VCaP (cell line): ENCODE data around the gene AGBL3.
"Not testable (repeated sequence)": the region's sequence is repeated elsewhere in the genome, so short reads cannot be mapped to it uniquely, and the experiment has no call there.

ENCODE experiments used
- H3K27ac ChIP-seq: fragments of 450-650 bp; 2 replicates; pipeline ENCODE4 v1.5.1; 2017
- CTCF ChIP-seq: fragments of 450-650 bp; conservative IDR thresholded peaks from 2 replicates; pipeline ENCODE4 v1.5.1; 2017; ENCODE audit warnings: mild to moderate bottlenecking, moderate library complexity

The AGBL3 gene

GRCh38 chr7:135117096-135117495, 130.8 kb downstream of the AGBL3 start:
- TF ChIP-seq CTCF, result no peak
- no peak overlapping the region for H3K27ac ChIP-seq

DNA sequence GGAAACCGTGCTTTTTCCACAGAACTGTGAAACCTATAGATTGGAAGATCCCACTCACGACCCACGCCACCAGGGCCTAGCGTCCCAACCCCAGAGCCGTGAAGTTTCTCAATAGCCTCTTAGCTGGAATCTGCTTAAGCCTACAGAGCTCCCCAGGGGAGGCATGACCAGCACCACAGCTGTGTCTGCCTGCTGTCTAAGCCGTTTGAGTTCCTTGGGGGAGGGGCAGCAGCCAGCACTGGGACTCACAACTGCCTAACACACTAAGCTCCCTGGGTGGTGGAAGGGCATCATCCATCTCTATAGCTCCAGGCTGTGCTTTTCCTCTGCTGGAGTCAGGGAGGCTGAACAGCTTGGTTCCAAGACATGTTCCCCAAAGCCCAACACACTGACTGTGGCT, 135.6 kb downstream of the AGBL3 start:
- no peak for TF ChIP-seq CTCF
- no peak overlapping the region for H3K27ac ChIP-seq

DNA sequence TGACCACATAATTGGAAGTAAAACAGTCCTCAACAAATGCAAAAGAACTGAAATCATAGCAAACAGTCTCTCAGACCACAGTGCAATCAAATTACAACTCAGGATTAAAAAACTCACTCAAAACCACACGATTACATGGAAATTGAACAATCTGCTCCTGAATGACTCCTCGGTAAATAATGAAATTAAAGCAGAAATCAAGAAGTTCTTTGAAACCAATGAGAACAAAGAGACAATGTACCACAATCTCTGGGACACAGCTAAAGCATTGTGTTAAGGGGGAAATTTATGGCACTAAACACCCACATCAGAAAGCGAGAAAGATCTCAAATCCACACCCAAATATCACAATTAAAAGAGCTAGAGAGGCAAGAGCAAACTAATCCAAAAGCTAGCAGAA, 138.3 kb downstream of the AGBL3 start:
- not testable (repeated sequence) for H3K27ac ChIP-seq

DNA sequence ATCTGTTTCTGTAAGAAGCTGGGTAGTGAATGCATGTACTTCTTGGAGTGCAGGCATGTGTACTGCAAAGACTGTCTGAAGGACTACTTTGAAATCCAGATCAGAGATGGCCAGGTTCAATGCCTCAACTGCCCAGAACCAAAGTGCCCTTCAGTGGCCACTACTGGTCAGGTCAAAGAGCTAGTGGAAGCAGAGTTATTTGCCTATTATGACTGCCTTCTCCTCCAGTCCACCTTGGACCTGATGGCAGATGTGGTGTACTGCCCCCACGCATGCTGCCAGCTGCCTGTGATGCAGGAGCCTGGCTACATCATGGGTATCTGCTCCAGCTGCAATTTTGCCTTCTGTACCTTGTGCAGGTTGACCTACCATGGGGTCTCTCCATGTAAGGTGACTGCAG, 142.6 kb downstream of the AGBL3 start:
- H3K27ac ChIP-seq, result peak overlapping the region; percentile 39
- no peak for TF ChIP-seq CTCF

DNA sequence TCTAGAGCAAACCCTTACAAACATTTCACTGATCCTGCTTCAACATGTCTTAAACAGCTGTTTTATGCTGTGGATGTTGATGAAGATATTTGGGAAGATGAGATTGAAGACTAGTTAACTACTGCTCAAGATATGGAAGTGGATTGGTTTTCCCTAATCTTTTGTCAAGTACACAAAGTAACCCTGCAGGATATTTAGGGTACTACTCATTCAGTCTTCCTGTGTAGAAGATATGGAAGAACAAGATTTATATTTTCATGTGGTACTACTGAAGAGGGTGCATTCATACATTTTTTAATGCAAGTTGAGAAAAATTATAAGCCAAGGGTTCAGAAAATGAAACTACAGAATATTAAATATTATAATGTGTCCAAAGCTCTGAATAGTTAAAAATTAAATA, 143.3 kb downstream of the AGBL3 start:
- H3K27ac ChIP-seq, result no peak overlapping the region
- no peak for TF ChIP-seq CTCF

DNA sequence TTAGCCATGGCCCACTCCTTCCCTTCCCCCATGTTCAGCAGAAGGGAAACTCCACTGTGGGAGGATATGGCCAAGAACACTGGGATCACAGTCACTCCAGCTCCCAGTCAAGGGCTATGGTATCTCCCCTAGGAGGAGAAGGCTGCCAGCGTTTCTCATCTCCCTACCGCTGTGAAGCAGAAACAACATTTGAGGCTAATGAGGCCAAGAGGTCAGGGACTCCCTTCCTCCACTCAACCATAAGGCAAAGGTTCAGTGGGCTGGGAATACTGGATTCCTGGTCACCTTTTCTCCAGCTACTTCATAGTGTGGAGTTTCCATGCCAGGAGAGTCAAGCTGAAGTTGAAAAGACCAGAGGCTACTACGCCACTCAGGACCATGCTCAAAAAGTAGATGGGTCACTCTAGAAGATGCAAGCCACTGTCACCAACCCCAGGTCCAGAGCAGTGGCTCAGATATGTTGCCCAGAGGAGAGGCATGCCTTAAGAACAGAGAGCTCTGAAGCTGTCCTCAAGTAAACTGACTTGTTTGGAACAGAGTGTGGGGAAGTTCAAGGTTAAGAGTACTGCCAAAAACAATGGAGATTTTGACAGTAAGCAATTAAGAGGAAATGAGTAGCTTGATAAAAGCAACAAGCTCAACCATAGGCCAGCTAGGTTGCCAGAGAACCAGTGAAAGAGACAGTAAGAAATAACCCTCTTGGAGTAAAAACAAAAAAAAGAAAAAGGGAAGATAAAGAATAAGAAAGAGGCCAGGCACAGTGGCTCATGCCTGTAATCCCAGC, 157.8 kb downstream of the AGBL3 start:
- no peak overlapping the region for H3K27ac ChIP-seq

DNA sequence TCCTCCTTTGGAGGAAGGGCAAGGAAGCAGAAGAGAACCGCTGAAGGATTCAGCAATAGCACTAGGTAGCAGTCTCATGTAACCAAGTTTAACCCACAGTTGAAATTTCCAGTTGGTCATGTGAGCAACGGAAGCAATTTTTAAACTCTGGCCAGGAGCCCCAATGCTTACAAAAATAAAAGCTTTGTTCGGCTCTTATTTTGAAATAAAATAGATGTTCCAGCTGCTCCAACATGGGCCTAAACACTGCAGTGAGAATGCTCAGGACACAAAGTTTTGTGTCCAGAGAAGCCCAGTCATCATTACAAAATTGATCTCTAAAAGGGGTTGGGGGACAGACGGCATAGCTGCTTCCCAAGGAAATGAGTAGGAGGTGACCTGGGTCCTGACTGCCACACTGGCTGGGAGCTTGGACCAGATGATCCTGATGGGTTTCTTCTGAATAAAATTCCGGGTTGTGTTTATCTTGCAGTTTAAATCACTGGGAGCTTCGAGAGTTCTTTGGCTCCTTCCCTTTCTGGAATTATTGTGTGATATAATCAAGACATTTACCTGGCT, 161.1 kb downstream of the AGBL3 start:
- TF ChIP-seq CTCF, result no peak
- H3K27ac ChIP-seq, result peak overlapping the region; percentile 73

More for the DNA sequence above, 157.8 kb downstream of the AGBL3 start:
- TF ChIP-seq CTCF, result no peak
